Measurements from ENCODE around the gene CDK7.

DNA sequence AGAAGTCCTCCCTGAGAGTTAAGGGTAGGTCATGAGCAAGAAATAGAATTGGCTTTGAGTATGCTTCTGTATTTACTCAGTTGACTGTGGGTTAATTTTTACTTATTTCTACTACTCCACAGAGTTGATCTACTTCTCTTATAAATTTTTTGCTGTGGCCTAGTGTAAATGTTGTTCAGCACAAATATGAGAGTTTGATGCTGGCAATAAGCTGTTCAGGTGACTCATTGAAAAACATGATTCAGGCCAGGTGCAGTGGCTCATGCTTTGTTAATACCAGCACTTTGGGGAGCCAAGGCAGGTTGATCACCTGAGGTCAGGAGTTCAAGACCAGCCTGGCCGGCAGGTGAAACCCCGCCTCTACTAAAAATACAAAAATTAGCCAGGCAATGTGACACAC, 4.5 kb upstream of the CDK7 start:
- TF ChIP-seq, protein P1, sequence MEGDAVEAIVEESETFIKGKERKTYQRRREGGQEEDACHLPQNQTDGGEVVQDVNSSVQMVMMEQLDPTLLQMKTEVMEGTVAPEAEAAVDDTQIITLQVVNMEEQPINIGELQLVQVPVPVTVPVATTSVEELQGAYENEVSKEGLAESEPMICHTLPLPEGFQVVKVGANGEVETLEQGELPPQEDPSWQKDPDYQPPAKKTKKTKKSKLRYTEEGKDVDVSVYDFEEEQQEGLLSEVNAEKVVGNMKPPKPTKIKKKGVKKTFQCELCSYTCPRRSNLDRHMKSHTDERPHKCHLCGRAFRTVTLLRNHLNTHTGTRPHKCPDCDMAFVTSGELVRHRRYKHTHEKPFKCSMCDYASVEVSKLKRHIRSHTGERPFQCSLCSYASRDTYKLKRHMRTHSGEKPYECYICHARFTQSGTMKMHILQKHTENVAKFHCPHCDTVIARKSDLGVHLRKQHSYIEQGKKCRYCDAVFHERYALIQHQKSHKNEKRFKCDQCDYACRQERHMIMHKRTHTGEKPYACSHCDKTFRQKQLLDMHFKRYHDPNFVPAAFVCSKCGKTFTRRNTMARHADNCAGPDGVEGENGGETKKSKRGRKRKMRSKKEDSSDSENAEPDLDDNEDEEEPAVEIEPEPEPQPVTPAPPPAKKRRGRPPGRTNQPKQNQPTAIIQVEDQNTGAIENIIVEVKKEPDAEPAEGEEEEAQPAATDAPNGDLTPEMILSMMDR (IDR thresholded peaks at IDR 0.05) = no peak
- TF ChIP-seq POLR2AphosphoS5 (IDR thresholded peaks at IDR 0.05) (no peak), POLR2A (IDR thresholded peaks at IDR 0.05) (no peak)

Data from suprapubic skin (tissue), 4 donors.